ENCODE data around the gene ZHX3. TPM values are rescaled to one million over a fixed set of nuclear protein-coding genes. Genes with fewer than 3 reads are reported as not detected.

ZHX3 gene
- total RNA-seq, 1 donor from 2014 or later = 34.5 TPM

DNA sequence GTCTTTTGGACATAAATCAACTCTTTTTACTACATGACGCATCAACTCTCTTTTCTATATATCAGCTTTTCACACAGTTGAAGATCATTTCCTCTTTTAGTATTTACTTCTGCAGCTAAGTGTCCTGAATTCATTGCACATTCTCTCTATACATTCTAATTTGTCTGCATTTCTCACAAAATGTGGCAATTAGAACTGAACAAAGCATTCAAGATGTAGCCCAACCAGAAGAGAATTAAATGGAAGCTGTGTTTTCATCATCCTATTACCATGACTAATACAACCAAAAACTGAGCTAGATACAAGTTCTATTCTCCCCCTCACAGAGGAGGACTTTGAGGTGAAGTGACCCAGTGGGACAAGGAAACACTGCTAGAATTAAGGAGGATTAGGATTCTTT is 93.2 kb downstream of the ZHX3 start:
- no peak overlapping the region for H3K4me3 ChIP-seq
- no peaks in the 10 kb centered on the region for H3K36me3 ChIP-seq
- H3K4me1 ChIP-seq = peaks cover 5% of the 10 kb centered on the region
- TF ChIP-seq, protein P1, sequence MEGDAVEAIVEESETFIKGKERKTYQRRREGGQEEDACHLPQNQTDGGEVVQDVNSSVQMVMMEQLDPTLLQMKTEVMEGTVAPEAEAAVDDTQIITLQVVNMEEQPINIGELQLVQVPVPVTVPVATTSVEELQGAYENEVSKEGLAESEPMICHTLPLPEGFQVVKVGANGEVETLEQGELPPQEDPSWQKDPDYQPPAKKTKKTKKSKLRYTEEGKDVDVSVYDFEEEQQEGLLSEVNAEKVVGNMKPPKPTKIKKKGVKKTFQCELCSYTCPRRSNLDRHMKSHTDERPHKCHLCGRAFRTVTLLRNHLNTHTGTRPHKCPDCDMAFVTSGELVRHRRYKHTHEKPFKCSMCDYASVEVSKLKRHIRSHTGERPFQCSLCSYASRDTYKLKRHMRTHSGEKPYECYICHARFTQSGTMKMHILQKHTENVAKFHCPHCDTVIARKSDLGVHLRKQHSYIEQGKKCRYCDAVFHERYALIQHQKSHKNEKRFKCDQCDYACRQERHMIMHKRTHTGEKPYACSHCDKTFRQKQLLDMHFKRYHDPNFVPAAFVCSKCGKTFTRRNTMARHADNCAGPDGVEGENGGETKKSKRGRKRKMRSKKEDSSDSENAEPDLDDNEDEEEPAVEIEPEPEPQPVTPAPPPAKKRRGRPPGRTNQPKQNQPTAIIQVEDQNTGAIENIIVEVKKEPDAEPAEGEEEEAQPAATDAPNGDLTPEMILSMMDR (IDR thresholded peaks at IDR 0.05) = no peak
- H3K9me3 ChIP-seq = no peaks in the 10 kb centered on the region
- DNase-seq = no peak
- ATAC-seq = no peak
- no peak overlapping the region for H3K27ac ChIP-seq
- intact Hi-C loops (cut with DNase I) = no loop called here
- H3K27me3 ChIP-seq (ENCODE audit: low read depth) = no peaks in the 10 kb centered on the region

DNA sequence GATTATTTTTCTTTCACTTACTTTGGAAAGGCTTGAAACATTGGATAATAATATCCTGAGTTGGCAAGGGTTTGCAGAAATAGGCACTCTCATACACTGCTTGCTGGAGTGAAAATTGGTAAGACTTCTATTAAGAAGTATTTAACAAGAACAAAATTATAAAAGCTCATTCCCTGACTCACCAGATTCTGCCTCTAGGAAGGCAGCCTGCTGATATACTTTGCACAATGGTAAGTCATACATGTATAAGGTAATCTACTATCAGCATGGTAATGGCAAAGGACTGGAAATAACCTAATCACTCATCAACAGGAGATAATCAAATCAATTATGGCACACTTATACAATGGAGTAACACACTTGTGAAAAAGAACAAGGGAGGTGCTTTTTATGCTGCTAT is 94.4 kb downstream of the ZHX3 start:
- no peak for DNase-seq
- TF ChIP-seq, protein P1 (IDR thresholded peaks at IDR 0.05) = no peak
- Histone ChIP-seq H3K4me3 (no peak overlapping the region), H3K27me3 (ENCODE audit: low read depth) (no peaks in the 10 kb centered on the region), H3K36me3 (no peaks in the 10 kb centered on the region), H3K9me3 (no peaks in the 10 kb centered on the region), H3K4me1 (peaks cover 5% of the 10 kb centered on the region), H3K27ac (no peak overlapping the region)
- intact Hi-C loops (cut with DNase I) = no loop called here
- no peak for ATAC-seq

DNA sequence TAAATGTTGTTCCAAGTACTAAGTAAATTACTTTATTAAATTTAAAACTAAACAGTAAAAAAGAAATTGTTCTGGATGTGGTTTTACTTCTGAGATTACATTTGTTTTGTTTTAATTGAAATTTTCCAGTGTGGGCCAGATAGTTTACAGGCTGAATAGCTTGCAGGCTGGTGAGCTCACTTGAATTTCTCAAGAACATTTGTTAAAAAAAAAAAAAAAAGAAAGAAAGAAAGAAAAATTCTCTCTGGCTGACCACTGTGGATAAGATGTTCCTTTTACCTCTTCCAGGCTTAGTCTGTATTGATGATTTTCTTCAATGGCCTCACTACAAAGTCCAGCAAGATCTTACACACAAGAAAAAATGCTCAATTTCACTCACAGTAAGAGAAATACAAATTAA is 94.8 kb downstream of the ZHX3 start:
- Histone ChIP-seq H3K27ac (no peak overlapping the region), H3K9me3 (no peaks in the 10 kb centered on the region), H3K27me3 (ENCODE audit: low read depth) (no peaks in the 10 kb centered on the region), H3K4me3 (no peak overlapping the region), H3K36me3 (no peaks in the 10 kb centered on the region), H3K4me1 (peaks cover 5% of the 10 kb centered on the region)
- no peak for ATAC-seq
- no peak for DNase-seq
- TF ChIP-seq, protein P1 (IDR thresholded peaks at IDR 0.05) = no peak
- intact Hi-C loops (cut with DNase I) = no loop called here

DNA sequence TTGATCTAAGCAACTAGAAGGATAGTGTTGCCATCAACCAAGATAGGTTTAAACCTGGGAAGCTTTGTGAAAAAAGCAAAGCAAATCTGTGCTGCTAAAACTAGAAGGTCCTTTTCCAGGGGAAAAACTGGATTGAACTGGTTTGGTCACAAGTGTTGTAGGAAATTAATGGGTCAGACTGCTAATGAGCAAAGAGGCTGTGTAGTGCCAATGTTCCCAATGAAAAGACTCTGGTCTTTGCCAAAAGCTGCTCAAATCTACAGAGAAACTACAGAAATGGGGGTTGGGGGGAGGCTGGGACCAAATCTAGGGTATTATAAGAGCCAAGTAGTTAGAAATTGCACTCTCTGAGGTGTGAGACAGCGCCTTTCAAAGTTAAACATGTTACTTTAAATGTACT is 95.2 kb downstream of the ZHX3 start:
- Histone ChIP-seq H3K27ac (no peak overlapping the region), H3K4me1 (peaks cover 5% of the 10 kb centered on the region), H3K36me3 (no peaks in the 10 kb centered on the region), H3K27me3 (ENCODE audit: low read depth) (no peaks in the 10 kb centered on the region), H3K4me3 (no peak overlapping the region), H3K9me3 (no peaks in the 10 kb centered on the region)
- intact Hi-C loops (cut with DNase I) = no loop called here
- ATAC-seq (no peak), DNase-seq (no peak)
- TF ChIP-seq, protein P1 (IDR thresholded peaks at IDR 0.05) = no peak

DNA sequence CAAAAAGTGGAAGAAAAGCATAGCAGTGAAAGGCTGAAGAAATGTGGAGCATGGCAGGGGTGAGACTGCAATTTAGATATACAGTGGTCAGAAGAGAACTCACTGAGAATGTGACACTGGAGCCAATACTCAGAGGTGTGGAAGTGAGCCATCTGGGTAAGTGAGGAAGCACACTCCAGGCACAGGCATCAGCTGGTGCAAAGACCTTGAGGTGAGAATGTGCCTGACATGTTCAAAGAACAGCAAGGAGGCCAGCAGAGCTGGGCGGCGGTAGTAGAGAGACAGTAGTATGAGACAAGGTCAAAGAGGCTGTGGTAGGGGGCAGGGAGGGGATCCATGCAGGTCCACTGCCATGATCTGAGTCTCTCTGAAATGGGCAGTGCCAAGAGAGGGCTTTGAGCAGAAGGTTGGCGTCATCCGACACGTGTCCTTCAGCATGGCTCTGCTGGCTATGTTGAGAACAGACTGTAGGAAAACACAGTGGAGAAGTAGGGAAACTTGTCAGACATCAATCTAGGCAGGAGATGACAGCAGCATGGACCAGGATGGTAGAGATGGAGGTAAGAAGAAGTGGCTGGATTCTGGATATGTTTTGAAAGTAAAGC is 95.8 kb downstream of the ZHX3 start:
- Histone ChIP-seq H3K9me3 (no peaks in the 10 kb centered on the region), H3K4me1 (peaks cover 5% of the 10 kb centered on the region), H3K27me3 (ENCODE audit: low read depth) (no peaks in the 10 kb centered on the region), H3K4me3 (no peak overlapping the region), H3K27ac (no peak overlapping the region), H3K36me3 (no peaks in the 10 kb centered on the region)
- no peak for ATAC-seq
- DNase-seq = no peak
- intact Hi-C loops (cut with DNase I) = no loop called here
- TF ChIP-seq, protein P1 (IDR thresholded peaks at IDR 0.05) = no peak
